ENCODE data around the gene CWC27.

- TF ChIP-seq, protein P1, sequence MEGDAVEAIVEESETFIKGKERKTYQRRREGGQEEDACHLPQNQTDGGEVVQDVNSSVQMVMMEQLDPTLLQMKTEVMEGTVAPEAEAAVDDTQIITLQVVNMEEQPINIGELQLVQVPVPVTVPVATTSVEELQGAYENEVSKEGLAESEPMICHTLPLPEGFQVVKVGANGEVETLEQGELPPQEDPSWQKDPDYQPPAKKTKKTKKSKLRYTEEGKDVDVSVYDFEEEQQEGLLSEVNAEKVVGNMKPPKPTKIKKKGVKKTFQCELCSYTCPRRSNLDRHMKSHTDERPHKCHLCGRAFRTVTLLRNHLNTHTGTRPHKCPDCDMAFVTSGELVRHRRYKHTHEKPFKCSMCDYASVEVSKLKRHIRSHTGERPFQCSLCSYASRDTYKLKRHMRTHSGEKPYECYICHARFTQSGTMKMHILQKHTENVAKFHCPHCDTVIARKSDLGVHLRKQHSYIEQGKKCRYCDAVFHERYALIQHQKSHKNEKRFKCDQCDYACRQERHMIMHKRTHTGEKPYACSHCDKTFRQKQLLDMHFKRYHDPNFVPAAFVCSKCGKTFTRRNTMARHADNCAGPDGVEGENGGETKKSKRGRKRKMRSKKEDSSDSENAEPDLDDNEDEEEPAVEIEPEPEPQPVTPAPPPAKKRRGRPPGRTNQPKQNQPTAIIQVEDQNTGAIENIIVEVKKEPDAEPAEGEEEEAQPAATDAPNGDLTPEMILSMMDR (IDR thresholded peaks at IDR 0.05; ENCODE audit: insufficient read depth, low read length), result no peak
- TF ChIP-seq SPI1 (IDR thresholded peaks at IDR 0.05; ENCODE audit: borderline replicate concordance, low read depth) (no peak), POLR2AphosphoS5 (IDR thresholded peaks at IDR 0.05; ENCODE audit: low read depth) (no peak), REST (IDR thresholded peaks at IDR 0.05; ENCODE audit: insufficient replicate concordance, low read depth) (no peak), GABPA (IDR thresholded peaks at IDR 0.05; ENCODE audit: low read depth) (no peak)
These were observed 293.8 kb downstream of the CWC27 start for GRCh38 chr5:65062469-65063083.
